ENCODE data around the gene CRYGN.
A peak's percentile ranks its signal among the peaks of the same experiment; 100 is the strongest.

The CRYGN gene

GRCh38 chr7:151412318-151412717 lies 27.6 kb downstream of the CRYGN start:
- no peak for DNase-seq (ENCODE audit: low read depth)
- TF ChIP-seq, protein P1, sequence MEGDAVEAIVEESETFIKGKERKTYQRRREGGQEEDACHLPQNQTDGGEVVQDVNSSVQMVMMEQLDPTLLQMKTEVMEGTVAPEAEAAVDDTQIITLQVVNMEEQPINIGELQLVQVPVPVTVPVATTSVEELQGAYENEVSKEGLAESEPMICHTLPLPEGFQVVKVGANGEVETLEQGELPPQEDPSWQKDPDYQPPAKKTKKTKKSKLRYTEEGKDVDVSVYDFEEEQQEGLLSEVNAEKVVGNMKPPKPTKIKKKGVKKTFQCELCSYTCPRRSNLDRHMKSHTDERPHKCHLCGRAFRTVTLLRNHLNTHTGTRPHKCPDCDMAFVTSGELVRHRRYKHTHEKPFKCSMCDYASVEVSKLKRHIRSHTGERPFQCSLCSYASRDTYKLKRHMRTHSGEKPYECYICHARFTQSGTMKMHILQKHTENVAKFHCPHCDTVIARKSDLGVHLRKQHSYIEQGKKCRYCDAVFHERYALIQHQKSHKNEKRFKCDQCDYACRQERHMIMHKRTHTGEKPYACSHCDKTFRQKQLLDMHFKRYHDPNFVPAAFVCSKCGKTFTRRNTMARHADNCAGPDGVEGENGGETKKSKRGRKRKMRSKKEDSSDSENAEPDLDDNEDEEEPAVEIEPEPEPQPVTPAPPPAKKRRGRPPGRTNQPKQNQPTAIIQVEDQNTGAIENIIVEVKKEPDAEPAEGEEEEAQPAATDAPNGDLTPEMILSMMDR (conservative IDR thresholded peaks at IDR 0.05; ENCODE audit: control insufficient read depth, insufficient read depth, low read depth, low read length): no peak
- H3K4me3 ChIP-seq (ENCODE audit: control insufficient read depth, low read depth, low read length): no peak overlapping the region

- no peak for DNase-seq (ENCODE audit: low read depth)
- no peak overlapping the region for H3K4me3 ChIP-seq (ENCODE audit: control insufficient read depth, low read depth, low read length)
- TF ChIP-seq, protein P1 (conservative IDR thresholded peaks at IDR 0.05; ENCODE audit: control insufficient read depth, insufficient read depth, low read depth, low read length): no peak
These were observed 28.4 kb downstream of the CRYGN start for GRCh38 chr7:151411551-151411950.

DNA sequence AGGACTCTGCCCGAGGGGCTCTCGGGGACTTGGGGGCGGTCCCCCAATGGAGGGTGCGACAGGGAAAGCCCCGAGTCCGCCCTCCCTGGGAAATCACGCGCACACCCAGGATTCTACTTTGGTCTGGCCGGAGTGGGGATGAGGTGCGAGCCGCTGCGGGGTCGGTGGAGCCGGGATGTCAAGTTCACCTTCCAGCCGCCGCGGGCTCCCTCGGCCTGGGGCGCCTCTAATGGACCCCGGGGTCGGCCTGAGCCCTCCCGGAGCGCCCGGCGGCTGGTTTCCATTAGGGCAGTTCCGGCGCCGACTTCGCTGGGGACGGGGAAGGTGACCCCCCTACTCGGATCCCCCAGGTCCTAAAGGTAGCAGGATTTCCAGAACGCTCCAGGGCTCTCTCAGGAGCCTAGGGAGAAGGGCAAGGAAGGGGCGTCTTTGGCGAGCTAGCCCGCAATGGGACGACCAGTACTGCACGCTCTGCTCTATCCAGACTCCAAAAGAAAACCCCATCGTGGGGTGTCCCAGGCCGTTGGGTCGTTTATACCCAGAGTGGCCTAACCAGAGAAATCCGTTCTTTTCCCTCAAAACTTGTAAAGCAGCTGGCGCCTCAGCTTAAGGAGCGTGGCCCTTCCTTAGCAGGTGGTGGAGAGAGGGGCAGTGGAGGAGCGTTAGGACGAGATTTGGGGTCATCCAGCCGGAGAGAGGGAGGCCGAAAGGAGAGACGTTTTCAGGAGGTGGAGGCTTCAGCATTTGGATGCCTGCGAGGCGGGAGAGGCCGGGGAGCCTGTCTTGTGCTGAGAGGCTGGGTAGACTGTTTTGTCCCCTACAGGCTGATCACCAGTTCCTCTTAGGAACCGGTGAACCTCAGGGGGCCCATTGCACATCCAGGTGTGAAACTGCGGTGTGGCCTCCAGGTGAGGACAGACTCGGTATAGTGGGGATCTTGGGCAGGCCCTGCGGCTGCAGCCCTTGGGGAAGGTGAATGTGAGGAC lies 29.2 kb downstream of the CRYGN start:
- TF ChIP-seq, protein P1 (conservative IDR thresholded peaks at IDR 0.05; ENCODE audit: control insufficient read depth, insufficient read depth, low read depth, low read length): no peak
- peak overlapping the region; percentile 23 for H3K4me3 ChIP-seq (ENCODE audit: control insufficient read depth, low read depth, low read length)
- DNase-seq (ENCODE audit: low read depth): no peak

- H3K4me3 ChIP-seq (ENCODE audit: control insufficient read depth, low read depth, low read length): peak within 1 kb of the TSS; percentile 23
- TF ChIP-seq, protein P1 (conservative IDR thresholded peaks at IDR 0.05; ENCODE audit: control insufficient read depth, insufficient read depth, low read depth, low read length): no peak
- no peak for DNase-seq (ENCODE audit: low read depth)
These were observed 30.1 kb downstream of the CRYGN start, which contains the start of gene WDR86 for GRCh38 chr7:151409667-151410404. Gene WDR86 (minus strand): TSS chr7:151410038. CDS start chr7:151409589, 449 bp downstream.

DNA sequence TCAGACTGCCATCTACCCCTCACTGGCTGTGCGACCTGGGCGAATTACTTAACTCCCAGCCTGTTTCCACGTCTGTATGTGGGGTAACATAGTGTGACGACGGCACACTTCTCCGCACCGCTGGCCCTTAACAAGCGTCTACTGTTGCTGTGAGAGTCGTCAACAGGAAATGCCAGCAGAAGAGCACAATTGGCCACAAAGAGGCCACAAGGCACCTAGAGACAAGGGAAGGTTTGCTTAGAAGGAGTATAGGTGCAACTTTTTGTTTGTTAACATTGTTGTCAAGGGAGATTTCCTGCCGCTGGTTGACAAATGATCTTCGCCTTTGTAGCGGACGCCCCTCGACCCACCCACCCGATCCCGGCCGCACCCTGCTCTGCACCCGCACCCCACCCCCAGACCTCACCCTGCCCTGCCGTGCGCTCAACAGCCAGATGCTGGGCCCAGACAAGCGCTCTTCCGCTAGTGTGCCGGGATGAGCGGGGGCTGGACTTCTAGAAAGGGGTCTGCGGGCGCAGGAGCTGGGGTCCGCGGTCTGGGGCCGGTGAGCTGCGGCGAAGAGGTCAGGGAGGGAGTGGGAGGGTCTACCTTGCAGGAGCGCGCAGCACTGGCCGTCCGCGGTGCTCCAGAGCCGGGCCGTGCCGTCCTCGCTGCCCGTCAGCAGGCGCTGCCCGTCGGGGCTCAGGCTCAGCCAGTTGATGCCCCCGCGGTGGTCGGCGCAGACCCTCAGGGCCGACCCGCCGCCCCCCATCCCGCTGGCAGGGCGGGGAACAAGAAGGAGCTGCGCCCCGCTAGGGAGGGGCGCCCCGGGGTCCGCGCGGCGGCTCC lies 30.9 kb downstream of the CRYGN start:
- TF ChIP-seq, protein P1 (conservative IDR thresholded peaks at IDR 0.05; ENCODE audit: control insufficient read depth, insufficient read depth, low read depth, low read length): no peak
- no peak overlapping the region for H3K4me3 ChIP-seq (ENCODE audit: control insufficient read depth, low read depth, low read length)
- DNase-seq (ENCODE audit: low read depth): peak; percentile 15

GRCh38 chr7:151408498-151408838 lies 31.5 kb downstream of the CRYGN start:
- H3K4me3 ChIP-seq (ENCODE audit: control insufficient read depth, low read depth, low read length): no peak overlapping the region
- TF ChIP-seq, protein P1 (conservative IDR thresholded peaks at IDR 0.05; ENCODE audit: control insufficient read depth, insufficient read depth, low read depth, low read length): no peak
- DNase-seq (ENCODE audit: low read depth): no peak
